Measurements from ENCODE around the gene CASP12. TPM values are rescaled to one million over a fixed set of nuclear protein-coding genes. Genes with fewer than 3 reads are reported as not detected.

The CASP12 gene
- total and polyA plus RNA-seq, 9 of the 15 experiments (the other 6 are each of a cell fraction or from before 2014, with no cell fraction given): not detected

GRCh38 chr11:104837969-104838639 is 60.2 kb downstream of the CASP12 start (continued):
- no peak for TF ChIP-seq ZNF143 (CRISPR knock-in tag; IDR thresholded peaks at IDR 0.05)

DNA sequence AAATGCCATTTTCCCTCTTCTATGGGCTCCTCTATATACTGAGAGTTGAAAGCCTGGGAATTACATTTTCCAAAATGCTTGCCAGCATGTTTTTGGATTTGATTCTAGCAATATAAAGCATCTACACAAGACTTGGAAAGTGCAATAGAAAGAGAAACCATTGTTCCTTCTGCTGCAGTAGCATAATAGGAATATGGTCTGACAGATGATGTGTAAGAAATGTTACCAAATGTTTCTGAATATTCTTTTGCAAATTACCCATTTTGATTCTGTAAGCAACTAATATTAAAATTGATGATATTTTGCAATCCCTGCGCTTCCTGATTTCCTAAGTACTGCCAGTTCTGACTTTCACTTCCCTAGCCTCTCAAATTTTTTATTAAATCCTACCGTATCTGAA is 61.6 kb downstream of the CASP12 start:
- 0% methylated on average over 2 of the region's 2 CpGs for WGBS (ENCODE audit: insufficient coverage, low coverage, missing lambda C conversion rate)
- H3K4me3 ChIP-seq: no peak overlapping the region
- no peaks in the 10 kb centered on the region for H3K9me1 ChIP-seq (ENCODE audit: control insufficient read depth, insufficient read depth, low read length)
- in situ Hi-C loops (cut with MboI) (no loop called here), intact Hi-C loops (cut with micrococcal nuclease) (no loop called here)
- ChIA-PET CTCF (ENCODE audit: low intra/inter-chr PET ratio) (no interaction called here), POLR2A (no interaction called here)
- H3K79me2 ChIP-seq (ENCODE audit: control insufficient read depth, insufficient read depth, low read length): no peaks in the 10 kb centered on the region
- DNase-seq (ENCODE audit: extremely low read depth in 1 of 4, low spot score in 3 of 4) (no peak), FAIRE-seq (no peak), ATAC-seq (no peak)
- BruUV-seq (replicated peaks): no TSS peak
- no peaks in the 10 kb centered on the region; the same call in 1 of the 2 replicates for H3K9me3 ChIP-seq (replicated peaks; ENCODE audit: control insufficient read depth, insufficient read depth, low read depth, low read length)
- H4K20me1 ChIP-seq (replicated peaks; ENCODE audit: control insufficient read depth, insufficient read depth, low read length): no peaks in the 10 kb centered on the region
- no peak overlapping the region for H3K27ac ChIP-seq (ENCODE audit: extremely low read depth, low read depth, low read length)
- no peaks in the 10 kb centered on the region for H3K36me3 ChIP-seq (ENCODE audit: control insufficient read depth, insufficient read depth, low read length)
- no peak overlapping the region for H2AFZ ChIP-seq (ENCODE audit: low read depth, low read length)
- no peaks in the 10 kb centered on the region for H3K4me1 ChIP-seq (replicated peaks in 1 of 2; ENCODE audit: control insufficient read depth in 2 of 2, insufficient read depth in 2 of 2, low read length in 2 of 2)
- H3K9ac ChIP-seq (ENCODE audit: insufficient read depth in 1 of 2, low read depth in 2 of 2, low read length in 2 of 2): no peak overlapping the region
- TF ChIP-seq ZNF778 (CRISPR knock-in tag; IDR thresholded peaks at IDR 0.05) (no peak), ZNF316 (IDR thresholded peaks at IDR 0.05) (no peak), SRSF3 (IDR thresholded peaks at IDR 0.05; ENCODE audit: insufficient read depth, low read length) (no peak), BACH1 (tag; IDR thresholded peaks at IDR 0.05) (no peak), BCLAF1 (IDR thresholded peaks at IDR 0.05; ENCODE audit: borderline replicate concordance in 1 of 2, control insufficient read depth in 1 of 2, low read depth in 2 of 2, low read length in 1 of 2) (no peak), RBM22 (IDR thresholded peaks at IDR 0.05; ENCODE audit: low read depth, low read length, poor library complexity, severe bottlenecking) (no peak), NEUROD1 (IDR thresholded peaks at IDR 0.05; ENCODE audit: borderline replicate concordance, low read depth, low read length, partially characterized antibody) (no peak), ZNF121 (CRISPR knock-in tag; conservative IDR thresholded peaks at IDR 0.05) (no peak), SRSF9 (IDR thresholded peaks at IDR 0.05; ENCODE audit: borderline replicate concordance, low read depth, low read length) (no peak), TAF1 (IDR thresholded peaks at IDR 0.05; ENCODE audit: control insufficient read depth, extremely low read depth, insufficient read depth, low read length, severe bottlenecking) (no peak)
- TF ChIP-seq, protein P1, sequence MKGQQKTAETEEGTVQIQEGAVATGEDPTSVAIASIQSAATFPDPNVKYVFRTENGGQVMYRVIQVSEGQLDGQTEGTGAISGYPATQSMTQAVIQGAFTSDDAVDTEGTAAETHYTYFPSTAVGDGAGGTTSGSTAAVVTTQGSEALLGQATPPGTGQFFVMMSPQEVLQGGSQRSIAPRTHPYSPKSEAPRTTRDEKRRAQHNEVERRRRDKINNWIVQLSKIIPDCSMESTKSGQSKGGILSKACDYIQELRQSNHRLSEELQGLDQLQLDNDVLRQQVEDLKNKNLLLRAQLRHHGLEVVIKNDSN (CRISPR knock-in tag; IDR thresholded peaks at IDR 0.05): no peak
- H3K4me2 ChIP-seq (ENCODE audit: insufficient read depth, low read length): no peak overlapping the region
- H3K27me3 ChIP-seq (ENCODE audit: control insufficient read depth in 2 of 2, insufficient read depth in 2 of 2, low read length in 2 of 2): no peaks in the 10 kb centered on the region
